Measurements from ENCODE around the gene COLEC11.

Gene COLEC11

DNA sequence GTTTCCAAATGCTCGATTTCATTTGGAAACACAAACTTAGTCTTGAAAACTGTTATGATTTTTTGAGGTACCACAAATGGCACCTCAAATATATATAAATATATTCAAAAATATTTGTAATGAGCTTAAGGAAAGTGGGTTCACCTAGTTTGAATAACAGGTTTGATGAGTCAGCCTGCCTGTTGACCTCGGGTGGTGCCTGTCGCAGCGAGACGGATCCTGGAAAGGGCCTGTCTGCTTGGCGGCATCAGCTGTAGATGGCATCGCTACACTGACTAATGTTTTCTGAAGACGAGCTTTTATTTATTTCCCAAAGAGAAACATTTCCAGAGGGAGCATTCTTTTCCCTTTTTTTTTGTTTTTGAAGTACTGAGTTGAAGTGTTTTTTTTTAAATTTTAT is 70.0 kb downstream of the COLEC11 start:
- H3K27ac ChIP-seq: no peak overlapping the region
- TF ChIP-seq CTCF (IDR thresholded peaks at IDR 0.05): no peak
- H3K4me3 ChIP-seq: no peak overlapping the region
- no peak for DNase-seq (ENCODE audit: low spot score)

DNA sequence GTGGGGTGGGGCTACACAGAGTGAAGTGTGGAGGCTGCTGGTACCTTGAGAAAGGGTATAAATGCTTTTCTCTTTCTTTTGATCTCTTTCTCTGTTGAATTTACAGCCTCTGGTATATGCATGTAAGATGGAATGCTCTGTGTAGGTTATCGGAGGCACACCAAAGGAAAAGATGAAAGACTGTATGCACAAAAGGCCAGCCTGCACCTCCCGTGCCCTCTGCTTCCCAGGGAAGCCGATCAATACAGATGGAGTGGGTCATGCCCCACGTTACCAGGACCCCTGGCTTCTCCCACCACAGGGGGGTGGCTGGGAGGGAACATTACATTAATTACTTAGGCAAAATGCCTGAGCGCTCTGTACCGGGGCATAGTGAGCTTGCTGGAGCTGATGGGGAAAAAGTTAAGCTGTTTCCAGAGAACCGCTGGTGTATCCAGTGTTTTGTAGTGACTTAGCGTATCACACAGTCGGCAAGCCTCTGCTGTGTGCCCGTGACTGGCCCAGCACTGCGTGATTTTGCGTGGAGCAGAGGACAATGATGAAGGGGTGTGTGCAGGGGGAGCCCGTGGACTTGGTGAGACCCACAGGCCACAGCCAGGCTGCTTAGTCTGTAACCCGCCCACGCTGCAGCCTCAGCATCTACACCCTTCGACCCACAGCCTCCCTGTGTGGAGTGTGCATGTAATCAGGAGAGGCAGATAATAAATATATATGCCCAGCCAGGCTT is 71.1 kb downstream of the COLEC11 start:
- peak; percentile 69 for DNase-seq (ENCODE audit: low spot score)
- no peak for TF ChIP-seq CTCF (IDR thresholded peaks at IDR 0.05)
- H3K4me3 ChIP-seq: no peak overlapping the region
- H3K27ac ChIP-seq: no peak overlapping the region

DNA sequence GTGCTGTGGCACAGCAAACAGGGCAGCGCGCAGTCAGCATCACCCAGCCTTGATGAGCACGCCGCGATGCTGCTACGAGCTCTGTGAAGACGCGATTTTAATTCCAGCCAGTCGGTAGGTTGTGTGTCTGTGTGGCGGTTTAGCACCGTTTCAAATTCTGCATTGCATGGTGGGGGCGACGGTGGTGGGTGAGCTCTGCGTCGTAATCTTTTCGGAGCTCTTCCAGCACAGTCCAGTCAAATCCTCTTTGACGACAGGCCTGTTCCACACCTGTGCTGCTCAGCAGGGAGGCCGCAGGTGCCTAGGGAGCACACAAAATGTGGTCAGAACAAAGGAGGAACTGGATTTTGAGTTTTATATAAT is 71.7 kb downstream of the COLEC11 start:
- no peak for TF ChIP-seq CTCF (IDR thresholded peaks at IDR 0.05)
- DNase-seq (ENCODE audit: low spot score): no peak
- H3K27ac ChIP-seq: no peak overlapping the region
- H3K4me3 ChIP-seq: no peak overlapping the region

- Histone ChIP-seq H3K4me3 (peak overlapping the region; percentile 27), H3K27ac (no peak overlapping the region)
- peak; percentile 70 for DNase-seq (ENCODE audit: low spot score)
- no peak for TF ChIP-seq CTCF (IDR thresholded peaks at IDR 0.05)
These were observed 72.3 kb downstream of the COLEC11 start for GRCh38 chr2:3667151-3667631.

DNA sequence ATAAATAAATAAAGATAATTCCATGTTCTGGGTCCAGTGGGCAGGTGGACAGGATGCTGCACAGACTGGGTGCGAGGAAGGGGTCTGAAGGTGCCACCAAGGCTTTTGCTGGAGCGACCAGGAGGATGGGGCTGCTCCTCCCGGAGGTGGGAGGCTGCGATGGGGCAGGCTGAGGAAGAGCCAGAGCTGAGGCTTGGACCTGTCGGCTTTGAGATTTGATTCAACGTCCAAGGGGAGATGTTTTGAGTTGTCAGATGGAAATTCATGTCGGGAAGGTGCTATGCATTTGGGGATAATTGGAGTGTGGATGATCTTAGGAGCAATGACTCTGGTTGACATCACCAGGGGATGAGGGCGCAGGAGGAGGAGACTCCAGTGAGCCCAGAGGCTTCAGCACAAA is 74.7 kb downstream of the COLEC11 start:
- H3K4me3 ChIP-seq: no peak overlapping the region
- TF ChIP-seq CTCF (IDR thresholded peaks at IDR 0.05): no peak
- DNase-seq (ENCODE audit: low spot score): peak; percentile 54
- H3K27ac ChIP-seq: no peak overlapping the region

GRCh38 chr2:3670376-3670775 is 75.5 kb downstream of the COLEC11 start:
- no peak for DNase-seq (ENCODE audit: low spot score)
- TF ChIP-seq CTCF (IDR thresholded peaks at IDR 0.05): no peak
- H3K27ac ChIP-seq: no peak overlapping the region
- H3K4me3 ChIP-seq: no peak overlapping the region

DNA sequence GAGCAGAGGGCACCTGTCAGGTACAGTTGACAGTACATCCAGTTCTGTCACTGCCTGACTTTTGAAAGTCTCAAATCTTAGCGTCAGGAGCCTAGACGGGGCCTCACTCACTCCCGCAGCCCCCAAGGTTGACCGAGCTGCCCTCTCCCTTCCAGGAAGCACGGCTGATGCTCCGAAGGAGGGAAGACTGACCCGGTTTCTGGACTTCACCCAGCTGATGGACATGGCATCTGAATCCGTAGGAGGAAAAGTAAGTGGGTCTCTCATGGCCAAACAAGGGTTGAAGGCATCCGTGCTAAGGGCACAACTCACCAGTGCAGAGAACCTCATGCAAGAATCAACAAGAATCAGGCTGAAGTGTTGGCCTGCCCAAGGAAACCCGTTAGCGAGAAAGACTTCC is 76.0 kb downstream of the COLEC11 start:
- no peak for DNase-seq (ENCODE audit: low spot score)
- Histone ChIP-seq H3K4me3 (no peak overlapping the region), H3K27ac (no peak overlapping the region)
- no peak for TF ChIP-seq CTCF (IDR thresholded peaks at IDR 0.05)
